HL-60/S4 (cell line): ENCODE results near the gene MYH10.
"Not testable (repeated sequence)": the region's sequence is repeated elsewhere in the genome, so short reads cannot be mapped to it uniquely, and the experiment has no call there.

Experiments
- in situ Hi-C: fragments of 300-500 bp; cut with MboI; formaldehyde crosslinking; loops from 2 replicates; pipeline ENCODE4 v1.14.3; 2022; ENCODE audit warnings: low sequenced_read_pairs

Gene MYH10

DNA sequence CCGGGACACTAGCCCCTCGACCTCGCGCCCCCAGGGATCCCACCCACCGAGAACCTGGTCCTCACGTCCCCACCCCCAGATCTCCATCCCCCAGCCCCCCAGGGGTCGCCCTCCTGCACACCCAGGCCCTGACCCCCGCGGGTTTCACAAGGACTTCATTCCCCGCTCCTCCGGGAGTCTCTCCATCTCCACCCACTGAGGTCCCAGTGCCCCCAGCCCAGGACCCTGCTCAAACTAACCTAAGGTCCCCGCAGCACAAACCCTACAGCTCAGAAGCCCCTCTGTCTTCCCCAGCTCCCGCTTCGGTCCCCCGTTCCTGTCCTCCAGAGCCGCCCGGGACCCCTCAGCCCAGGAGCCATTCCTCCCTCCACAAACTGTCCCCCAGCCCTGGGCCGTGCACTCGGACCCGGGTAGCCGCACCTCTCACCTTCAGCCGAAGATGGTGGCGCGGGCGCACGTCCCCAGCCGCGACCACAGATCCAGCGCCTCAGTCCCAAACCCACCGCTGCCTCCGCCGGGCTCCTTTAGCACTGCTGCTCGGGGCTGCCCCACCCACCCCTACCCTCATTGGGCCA is at the start of gene MYH10:
TSS of gene MYH10 (minus strand) at position 499 of the 575 bp plus-strand sequence. CDS start 7,479 bp downstream, outside the sequence.
- in situ Hi-C loops, result no loop called here

DNA sequence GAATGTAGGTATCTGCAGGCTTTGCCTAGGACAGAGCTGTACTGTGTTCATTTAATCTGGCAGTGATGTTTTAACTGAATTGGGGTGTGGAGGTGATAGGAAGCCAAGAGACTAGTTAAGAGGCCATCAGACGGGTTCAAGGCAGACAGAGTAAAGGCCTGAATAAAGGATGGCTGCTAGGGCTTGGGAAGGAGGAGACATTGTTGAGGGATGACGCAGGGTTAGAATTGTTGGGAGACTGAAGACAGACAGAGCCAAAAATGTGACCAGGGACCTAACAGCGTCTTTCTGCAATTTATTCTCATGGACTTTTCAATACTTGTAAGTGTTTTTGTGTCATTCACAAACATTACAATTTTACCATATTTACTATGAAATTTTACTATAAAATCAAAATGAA is 48.6 kb upstream of the MYH10 start:
- in situ Hi-C loops, result no loop called here

DNA sequence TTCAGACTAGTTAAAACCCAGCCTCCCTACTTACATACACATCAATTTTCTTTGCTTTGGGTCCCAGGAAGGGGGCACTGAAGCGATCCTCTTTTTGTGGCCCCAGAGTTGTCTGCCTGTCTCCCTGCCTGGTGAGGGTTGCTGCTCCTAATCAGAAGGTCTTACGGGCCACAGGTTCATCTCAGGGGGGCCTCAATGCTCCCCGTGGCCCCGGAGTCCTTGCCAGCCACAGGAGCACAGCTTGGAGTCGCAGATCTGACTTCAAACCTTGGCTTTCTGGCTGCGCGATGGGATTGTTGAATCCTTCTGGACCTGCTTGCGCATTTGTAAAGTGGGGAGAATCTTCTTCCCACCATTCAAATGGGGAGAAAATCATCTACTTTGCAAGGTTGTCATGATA is 44.8 kb upstream of the MYH10 start:
- in situ Hi-C loops, result no loop called here

DNA sequence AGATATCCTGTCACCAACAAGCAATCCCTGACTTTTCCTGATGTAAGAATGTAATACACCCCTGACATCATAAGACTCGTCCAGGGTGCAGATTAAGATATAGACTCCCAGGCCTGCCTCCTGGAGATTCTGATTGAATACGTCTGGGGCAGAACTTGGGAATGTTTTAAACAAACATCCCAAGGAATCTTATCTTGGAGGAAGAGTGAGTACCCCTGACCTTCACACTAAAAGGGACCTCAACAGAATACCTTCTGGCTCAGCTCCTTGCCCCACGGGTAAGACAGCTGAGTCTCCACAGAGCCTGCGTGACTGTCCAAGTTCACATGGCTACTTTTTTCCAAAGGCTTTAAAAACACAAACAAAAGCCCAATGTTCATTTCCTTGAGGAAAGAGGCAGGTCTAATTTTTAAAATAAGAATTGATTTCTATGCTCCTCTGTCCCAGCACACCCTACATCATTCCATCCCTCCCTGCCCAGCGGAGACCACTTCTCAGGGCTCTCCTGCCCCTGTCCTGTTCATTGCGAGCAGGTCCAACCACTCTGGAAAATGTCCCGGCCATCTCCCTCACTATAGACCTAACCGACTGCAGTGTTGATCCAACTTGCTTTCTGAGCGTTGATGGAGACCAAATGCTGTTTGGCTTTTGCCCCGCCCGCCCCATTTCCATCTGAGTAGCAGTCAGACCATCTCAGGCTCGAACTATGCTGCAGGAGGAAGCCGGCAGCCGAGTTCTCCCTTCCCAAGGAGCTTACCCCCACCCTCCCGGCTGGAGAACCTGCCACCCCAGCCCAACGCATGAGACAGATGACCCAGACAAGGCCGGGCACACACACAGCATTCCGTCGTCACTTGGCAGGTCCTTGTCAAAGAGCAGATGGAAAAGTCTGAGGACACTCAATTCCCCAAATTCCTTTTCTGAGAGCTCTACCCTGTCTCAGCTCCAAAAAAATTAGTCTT is 44.1 kb upstream of the MYH10 start:
- in situ Hi-C loops, result no loop called here

DNA sequence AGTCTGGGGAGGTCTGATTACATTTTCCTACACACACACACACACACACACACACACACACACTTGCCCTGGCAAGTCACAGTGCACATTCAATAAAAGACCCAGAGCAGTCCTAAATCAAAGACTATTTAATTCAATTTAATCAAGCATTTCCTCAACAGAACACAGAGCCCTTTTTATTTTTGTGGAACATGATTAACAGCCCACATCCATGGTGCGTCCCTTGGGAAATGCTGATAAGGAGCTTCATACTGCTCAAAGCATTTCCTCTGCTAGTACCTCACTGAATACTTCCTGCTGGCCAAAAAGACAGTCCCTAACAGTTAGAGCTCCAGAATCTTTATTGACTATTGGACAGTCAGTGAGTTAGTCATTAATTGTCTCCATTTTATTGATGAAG is 43.1 kb upstream of the MYH10 start:
- in situ Hi-C loops, result no loop called here

GRCh38 chr17:8672326-8672725 is 41.8 kb upstream of the MYH10 start:
- in situ Hi-C loops, result no loop called here

DNA sequence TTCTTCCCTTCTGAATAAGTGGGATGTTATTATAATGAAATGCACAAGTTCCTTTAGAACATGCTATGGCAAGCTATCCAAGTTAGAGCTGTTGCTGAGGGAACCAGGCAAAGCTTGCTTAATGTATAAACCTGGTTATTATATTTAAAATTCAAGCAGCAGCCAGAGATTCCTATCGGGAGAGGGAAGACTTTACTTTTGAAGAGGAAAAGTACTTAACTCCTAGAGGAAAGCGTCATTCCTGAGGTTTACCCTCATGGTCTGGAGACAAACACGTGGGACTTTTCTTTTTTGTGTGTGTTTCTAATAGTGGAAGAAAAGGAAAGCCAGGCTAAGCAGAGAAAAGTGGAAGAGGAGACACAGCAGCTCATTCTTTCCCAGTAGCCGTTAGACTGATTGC is 39.9 kb upstream of the MYH10 start:
- in situ Hi-C loops, result no loop called here

DNA sequence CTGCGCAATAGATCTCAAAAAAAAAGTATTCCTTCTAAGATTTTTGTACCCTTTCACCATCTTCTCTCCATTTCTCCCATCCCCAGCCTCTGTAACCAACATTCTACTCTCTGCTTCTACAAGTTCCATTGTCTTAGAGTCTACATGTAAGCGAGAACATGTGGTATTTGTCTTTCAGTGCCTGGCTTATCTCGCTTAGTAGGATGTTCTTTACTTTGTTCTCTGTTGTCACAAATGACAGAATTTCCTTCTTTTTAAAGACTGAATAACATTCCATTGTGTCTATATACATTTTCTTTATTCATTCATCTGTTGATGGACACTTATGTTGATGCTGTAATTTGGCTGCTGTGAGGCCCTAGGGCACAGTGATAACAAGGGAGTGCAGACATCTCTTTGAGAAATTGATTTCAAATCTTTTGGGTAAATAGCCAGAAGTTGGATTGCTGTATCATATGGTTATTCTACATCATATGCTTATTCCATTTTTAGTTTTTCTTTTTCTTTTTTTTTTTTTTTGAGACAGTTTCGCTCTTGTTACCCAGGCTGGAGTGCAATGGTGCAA is 37.7 kb upstream of the MYH10 start:
- in situ Hi-C loops, result no loop called here

- in situ Hi-C loops, result no loop called here
Measured at GRCh38 chr17:8667421-8667820, 36.9 kb upstream of the MYH10 start.

- in situ Hi-C loops, result no loop called here
Measured at GRCh38 chr17:8665684-8666083, 35.2 kb upstream of the MYH10 start.

DNA sequence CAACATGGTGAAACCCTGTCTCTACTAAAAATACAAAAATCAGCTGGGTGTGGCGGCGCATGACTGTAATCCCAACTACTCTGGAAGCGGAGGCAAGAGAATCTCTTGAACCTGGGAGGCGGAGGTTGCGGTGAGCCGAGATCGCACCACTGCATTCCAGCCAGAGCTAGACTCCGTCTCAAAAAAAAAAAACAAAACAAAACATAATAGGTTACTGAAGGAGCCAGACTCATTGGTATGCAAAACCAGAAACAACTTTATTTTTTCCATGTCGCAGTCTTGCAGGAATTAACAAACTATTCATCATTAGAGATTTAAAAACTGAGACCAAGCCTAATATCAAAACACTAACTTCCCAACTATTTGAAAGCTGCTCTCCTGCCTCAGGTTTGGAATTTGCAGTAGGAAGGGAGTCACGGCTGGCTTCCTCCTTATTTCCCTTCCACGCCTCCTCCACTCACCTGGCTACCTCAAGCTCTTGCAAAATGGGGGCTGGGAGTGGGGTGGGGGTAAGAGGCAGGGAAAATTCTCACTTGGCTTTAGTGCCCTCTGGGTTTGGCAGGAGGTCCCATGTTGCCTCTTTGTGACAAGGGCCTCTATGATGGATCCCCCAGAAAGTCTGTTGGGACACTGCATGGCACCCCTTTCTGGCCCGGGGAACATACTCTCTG is 34.1 kb upstream of the MYH10 start:
- in situ Hi-C loops, result no loop called here

DNA sequence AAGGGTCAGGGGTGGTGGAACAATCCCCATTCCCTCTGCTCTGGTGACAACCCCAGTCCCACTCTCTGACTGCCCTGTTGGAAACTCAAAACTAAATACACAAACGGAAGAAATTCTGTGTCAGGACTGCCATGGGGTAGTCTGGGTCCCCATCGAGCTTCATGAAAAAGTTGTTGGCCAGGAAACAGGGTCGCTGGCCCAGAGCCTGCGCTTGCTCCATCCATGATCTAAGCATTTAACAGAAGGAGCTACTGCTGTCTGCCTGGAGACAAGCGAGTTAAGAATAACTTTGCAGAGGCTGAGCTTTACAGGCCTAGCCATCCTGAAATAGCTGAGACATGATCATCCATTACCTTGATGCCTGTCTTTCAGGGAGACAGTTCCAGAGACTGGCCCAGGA is 32.4 kb upstream of the MYH10 start:
- in situ Hi-C loops, result no loop called here

- in situ Hi-C loops, result no loop called here
Measured at GRCh38 chr17:8662076-8662831, 31.7 kb upstream of the MYH10 start.

DNA sequence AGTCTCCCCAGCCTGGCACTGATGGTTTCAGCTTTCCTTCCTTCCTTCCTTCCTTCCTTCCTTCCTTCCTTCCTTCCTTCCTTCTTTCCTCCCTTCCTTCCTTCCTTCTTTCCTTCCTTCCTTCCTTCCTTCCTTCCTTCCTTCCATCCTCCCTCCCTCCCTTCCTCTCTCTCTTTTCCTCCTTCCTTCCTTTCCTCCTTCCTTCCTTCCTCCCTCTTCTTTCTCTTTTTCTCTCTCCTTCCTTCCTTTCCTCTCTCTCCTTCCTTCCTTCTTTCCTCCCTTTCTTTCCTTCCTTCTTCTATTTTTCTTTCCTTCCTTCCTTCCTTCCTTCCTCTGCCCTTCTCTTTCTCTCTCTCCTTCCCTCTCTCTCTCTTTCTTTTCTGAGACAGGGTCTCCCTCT is 30.2 kb upstream of the MYH10 start:
- in situ Hi-C loops, result not testable (repeated sequence)

- in situ Hi-C loops, result no loop called here
Measured at GRCh38 chr17:8659758-8660410, 29.4 kb upstream of the MYH10 start.

GRCh38 chr17:8658810-8659209 is 28.3 kb upstream of the MYH10 start:
- in situ Hi-C loops, result no loop called here

GRCh38 chr17:8656693-8657092 is 26.2 kb upstream of the MYH10 start:
- in situ Hi-C loops, result no loop called here

DNA sequence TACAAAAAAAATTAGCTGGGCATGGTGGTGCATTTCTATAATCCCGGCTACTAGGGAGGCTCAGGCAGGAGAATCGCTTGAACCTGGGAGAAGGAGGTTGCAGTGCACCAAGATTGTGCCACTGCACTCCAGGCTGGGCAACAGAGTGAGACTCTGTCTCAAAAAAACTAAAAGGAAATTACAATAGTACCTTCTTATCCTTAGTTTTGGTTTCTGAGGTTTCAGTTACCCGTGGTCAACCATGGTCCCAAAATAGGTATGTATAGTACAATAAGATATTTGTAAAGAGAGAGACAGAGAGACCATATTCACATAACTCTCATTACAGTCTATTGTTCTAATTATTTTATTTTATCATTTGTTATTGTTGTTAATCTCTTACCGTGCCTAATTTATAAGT is 24.3 kb upstream of the MYH10 start:
- in situ Hi-C loops, result no loop called here

- in situ Hi-C loops, result no loop called here
Measured at GRCh38 chr17:8651013-8651412, 20.5 kb upstream of the MYH10 start.

DNA sequence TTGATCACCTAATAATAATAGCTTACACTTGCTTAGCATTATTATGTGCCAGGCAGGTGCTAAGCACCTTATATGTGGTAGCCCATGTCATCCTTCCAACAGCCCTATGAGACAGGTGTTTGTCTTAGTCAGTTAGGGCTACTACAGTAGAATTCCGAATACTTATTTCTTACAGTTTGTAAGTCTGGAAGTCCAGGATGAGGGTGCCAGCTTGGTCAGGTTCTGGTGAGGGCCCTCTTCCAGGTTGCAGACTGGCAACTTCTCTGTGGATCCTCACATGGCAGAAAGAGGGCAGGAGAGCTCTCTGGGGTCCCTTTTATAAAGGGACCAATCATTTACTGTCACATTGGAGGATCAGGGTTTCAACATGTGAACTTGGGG is 19.6 kb upstream of the MYH10 start:
- in situ Hi-C loops, result no loop called here
